Kidney capillary endothelial cell (primary cell): ENCODE data around the gene SLIRP.
A peak's percentile ranks its signal among the peaks of the same experiment; 100 is the strongest.
"Not testable (repeated sequence)": the region's sequence is repeated elsewhere in the genome, so short reads cannot be mapped to it uniquely, and the experiment has no call there.

ENCODE experiments used
- DNase-seq: peaks from one replicate; pipeline ENCODE4 v3.0.0-alpha.2; 2018; ENCODE audit warnings: low spot score

Gene SLIRP

GRCh38 chr14:77707724-77708408, at the start of gene SLIRP, which contains the start of gene ALKBH1:
Gene SLIRP, plus strand, starts transcription at chr14:77708103. Its CDS starts 9 bp downstream, at chr14:77708112.
Gene ALKBH1, minus strand, starts transcription at chr14:77708023. Its CDS starts 19 bp downstream, at chr14:77708004.
- DNase-seq: peak; percentile 85

GRCh38 chr14:77659831-77660230, 48.1 kb upstream of the SLIRP start:
- no peak for DNase-seq

GRCh38 chr14:77660754-77661153, 47.1 kb upstream of the SLIRP start:
- no peak for DNase-seq

- DNase-seq: not testable (repeated sequence)
Measured at GRCh38 chr14:77661562-77661961, 46.3 kb upstream of the SLIRP start.

- peak; percentile 64 for DNase-seq
Measured at GRCh38 chr14:77663293-77663692, 44.6 kb upstream of the SLIRP start.

GRCh38 chr14:77667331-77667730, 40.6 kb upstream of the SLIRP start:
- DNase-seq: no peak

GRCh38 chr14:77673193-77673592, 34.7 kb upstream of the SLIRP start:
- no peak for DNase-seq

- DNase-seq: no peak
Measured at GRCh38 chr14:77674931-77675330, 33.0 kb upstream of the SLIRP start.

- DNase-seq: no peak
Measured at GRCh38 chr14:77681196-77682157, 26.4 kb upstream of the SLIRP start.

- no peak for DNase-seq
Measured at GRCh38 chr14:77682158-77682553, 25.7 kb upstream of the SLIRP start.

GRCh38 chr14:77691259-77691658, 16.6 kb upstream of the SLIRP start:
- DNase-seq: no peak

- DNase-seq: peak; percentile 59
Measured at GRCh38 chr14:77707355-77707723, 564 bp upstream of the SLIRP start.

- no peak for DNase-seq
Measured at GRCh38 chr14:77708749-77709148, 846 bp downstream of the SLIRP start.

- DNase-seq: no peak
Measured at GRCh38 chr14:77709412-77709811, 1.5 kb downstream of the SLIRP start.

GRCh38 chr14:77710364-77710763, 2.5 kb downstream of the SLIRP start:
- DNase-seq: no peak

GRCh38 chr14:77714926-77715325, 7.0 kb downstream of the SLIRP start:
- DNase-seq: no peak

- no peak for DNase-seq
Measured at GRCh38 chr14:77717608-77718305, 9.9 kb downstream of the SLIRP start.

- DNase-seq: no peak
Measured at GRCh38 chr14:77721437-77721836, 13.5 kb downstream of the SLIRP start.

- DNase-seq: no peak
Measured at GRCh38 chr14:77722301-77722700, 14.4 kb downstream of the SLIRP start.

- DNase-seq: no peak
Measured at GRCh38 chr14:77730976-77731497, 23.1 kb downstream of the SLIRP start.

GRCh38 chr14:77738559-77739250, 30.8 kb downstream of the SLIRP start:
- DNase-seq: peak; percentile 91

- no peak for DNase-seq
Measured at GRCh38 chr14:77741438-77741837, 33.5 kb downstream of the SLIRP start.
